WTC11 (cell line): ENCODE data around the gene FZR1. TPM values are rescaled to one million over a fixed set of nuclear protein-coding genes. Genes with fewer than 3 reads are reported as not detected.
"Not testable (repeated sequence)": the region's sequence is repeated elsewhere in the genome, so short reads cannot be mapped to it uniquely, and the experiment has no call there.

Experiments used
- ATAC-seq: fragments of 200-7000 bp; cut with Tn5 transposase; 2 replicates; pipeline ENCODE4 v1.10.0; 2021; ENCODE audit warnings: mild to moderate bottlenecking, moderate library complexity
- CTCF ChIA-PET: fragments of 300-600 bp; sonication (Branson Sonifier 250); formaldehyde crosslinking; loops from one replicate; lab custom pipeline; 2021; ENCODE audit warnings: antibody characterized with exemption; lab: Charles Lee
- POLR2A ChIA-PET: fragments of 350-600 bp; sonication (Branson Sonifier 250); formaldehyde crosslinking; loops from one replicate; lab custom pipeline; 2021; ENCODE audit warnings: antibody characterized with exemption; lab: Charles Lee
- DNase-seq: peaks from one replicate; pipeline ENCODE4 v3.0.0; 2021; ENCODE audit warnings: low spot score
- H3K27ac Mint-ChIP-seq: 2 replicates; pipeline ENCODE4 v1.8.0; 2021; ENCODE audit warnings: mixed read lengths
- H3K27me3 Mint-ChIP-seq: 2 replicates; pipeline ENCODE4 v1.8.0; 2021; ENCODE audit warnings: low read depth, mild to moderate bottlenecking, moderate library complexity, mixed read lengths
- H3K36me3 Mint-ChIP-seq: 2 replicates; pipeline ENCODE4 v1.8.0; 2021; ENCODE audit warnings: mixed read lengths
- H3K4me1 Mint-ChIP-seq: 2 replicates; pipeline ENCODE4 v1.8.0; 2022; ENCODE audit warnings: mixed read lengths
- H3K4me3 Mint-ChIP-seq: 2 replicates; pipeline ENCODE4 v1.8.0; 2021; ENCODE audit warnings: mild to moderate bottlenecking, moderate library complexity, mixed read lengths
- H3K9me3 Mint-ChIP-seq: 2 replicates; pipeline ENCODE4 v1.8.0; 2021; ENCODE audit warnings: mixed read lengths
- FOXK1 ChIP-seq: sonication (generic); formaldehyde crosslinking; IDR thresholded peaks from 2 replicates; pipeline ENCODE4 v1.8.0; 2022; ENCODE audit warnings: mild to moderate bottlenecking, moderate library complexity, missing genetic modification reagents
- MXD4 ChIP-seq: fragments of 250-450 bp; sonication (Bioruptor Pico); IDR thresholded peaks from 2 replicates; pipeline ENCODE4 v1.8.0; 2021; ENCODE audit warnings: mild to moderate bottlenecking, moderate library complexity, borderline replicate concordance
- NFE2L1 ChIP-seq: sonication (generic); formaldehyde crosslinking; IDR thresholded peaks from 2 replicates; pipeline ENCODE4 v1.8.1; 2023; ENCODE audit warnings: missing genetic modification reagents
- NR1H2 ChIP-seq: sonication (generic); formaldehyde crosslinking; IDR thresholded peaks from 2 replicates; pipeline ENCODE4 v1.9.0; 2021; ENCODE audit warnings: mild to moderate bottlenecking, moderate library complexity, missing genetic modification reagents
- SMAD3 ChIP-seq: sonication (generic); formaldehyde crosslinking; IDR thresholded peaks from 2 replicates; pipeline ENCODE4 v1.8.0; 2022; ENCODE audit warnings: missing genetic modification reagents, mild to moderate bottlenecking, borderline replicate concordance
- SMAD4 ChIP-seq: sonication (generic); formaldehyde crosslinking; IDR thresholded peaks from 2 replicates; pipeline ENCODE4 v1.8.0; 2022; ENCODE audit warnings: mild to moderate bottlenecking, missing genetic modification reagents
- SP1 ChIP-seq: sonication (generic); formaldehyde crosslinking; conservative IDR thresholded peaks from 2 replicates; pipeline ENCODE4 v1.8.1; 2022; ENCODE audit warnings: missing genetic modification reagents
- TCF7 ChIP-seq: sonication (generic); formaldehyde crosslinking; IDR thresholded peaks from 2 replicates; pipeline ENCODE4 v1.8.0; 2022; ENCODE audit warnings: mild to moderate bottlenecking, low read depth, missing genetic modification reagents, moderate library complexity
- TEAD1 ChIP-seq: sonication (generic); formaldehyde crosslinking; IDR thresholded peaks from 2 replicates; pipeline ENCODE4 v1.8.0; 2022; ENCODE audit warnings: mild to moderate bottlenecking, missing genetic modification reagents
- TP53 ChIP-seq: sonication (generic); formaldehyde crosslinking; IDR thresholded peaks from 2 replicates; pipeline ENCODE4 v1.8.1; 2023; ENCODE audit warnings: mild to moderate bottlenecking, missing genetic modification reagents
- total RNA-seq: library from RNA; stranded (reverse); gene quantifications from 3 replicates; pipeline ENCODE4 v1.2.3, GENCODE V29; 2021
- TF ChIP-seq, protein P1 (sequence below): fragments of 250-450 bp; sonication (Bioruptor Pico); IDR thresholded peaks from 2 replicates; pipeline ENCODE4 v1.9.0; 2021; ENCODE audit warnings: mild to moderate bottlenecking
- TF ChIP-seq, protein P2 (sequence below): sonication (generic); formaldehyde crosslinking; IDR thresholded peaks from 2 replicates; pipeline ENCODE4 v1.8.0; 2022; ENCODE audit warnings: mild to moderate bottlenecking, missing genetic modification reagents
- TF ChIP-seq, protein P3 (sequence below): sonication (generic); formaldehyde crosslinking; IDR thresholded peaks from 2 replicates; pipeline ENCODE4 v1.8.1; 2023; ENCODE audit warnings: mild to moderate bottlenecking, moderate library complexity, missing genetic modification reagents
- TF ChIP-seq, protein P4 (sequence below): sonication (generic); formaldehyde crosslinking; IDR thresholded peaks from 2 replicates; pipeline ENCODE4 v1.8.1; 2022; ENCODE audit warnings: mild to moderate bottlenecking, missing genetic modification reagents, moderate library complexity, borderline replicate concordance

FZR1 gene
- total RNA-seq, 1 experiment from 2014 or later = 60.8 TPM

DNA sequence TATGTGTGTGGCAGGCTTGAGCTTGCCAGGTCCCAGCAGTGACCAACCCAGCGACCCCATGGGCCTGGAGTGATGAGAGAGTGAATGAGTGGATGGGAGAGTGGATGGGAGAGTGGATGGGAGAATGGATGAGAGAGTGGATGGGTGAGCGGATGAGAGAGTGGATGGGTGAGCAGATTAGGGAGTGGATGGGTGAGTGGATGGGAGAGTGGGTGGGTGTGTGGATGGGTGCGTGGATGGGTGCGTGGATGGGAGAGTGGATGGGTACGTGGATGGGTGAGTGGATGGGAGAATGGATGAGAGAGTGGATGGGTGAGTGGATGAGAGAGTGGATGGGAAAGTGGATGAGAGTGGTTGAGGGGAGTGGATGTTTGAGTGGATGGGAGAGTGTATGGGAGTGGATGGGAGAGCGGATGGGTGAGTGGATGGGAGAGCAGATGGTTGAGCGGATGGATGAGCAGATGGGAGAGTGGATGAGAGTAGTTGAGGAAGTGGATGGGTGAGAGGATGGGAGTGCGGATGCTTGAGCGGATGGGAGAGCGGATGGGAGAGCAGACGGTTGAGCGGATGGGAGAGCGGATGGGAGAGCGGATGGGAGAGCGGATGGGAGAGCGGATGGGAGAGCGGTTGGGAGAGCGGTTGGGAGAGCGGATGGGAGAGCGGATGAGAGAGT is 22.6 kb downstream of the FZR1 start:
- Mint-ChIP-seq H3K9me3 (no peaks in the 10 kb centered on the region), H3K27ac (no peak overlapping the region), H3K36me3 (peaks cover 22% of the 10 kb centered on the region), H3K4me3 (no peak overlapping the region), H3K4me1 (no peaks in the 10 kb centered on the region), H3K27me3 (no peaks in the 10 kb centered on the region)
- ATAC-seq (no peak), DNase-seq (no peak)
- ChIA-PET POLR2A (interaction anchor here (0.6 kb wide), 1 partner anchor 352 kb away, joined by 3 read pairs; no protein-coding TSS in a partner anchor), CTCF (no interaction called here)
- TF ChIP-seq TCF7 (CRISPR knock-in tag) (no peak), MXD4 (no peak), TEAD1 (CRISPR knock-in tag) (no peak), NR1H2 (CRISPR knock-in tag) (no peak), FOXK1 (no peak), NFE2L1 (CRISPR knock-in tag) (no peak), SP1 (CRISPR knock-in tag) (no peak), SMAD4 (no peak), SMAD3 (CRISPR knock-in tag) (no peak), TP53 (CRISPR knock-in tag) (no peak)
- TF ChIP-seq, protein P1, sequence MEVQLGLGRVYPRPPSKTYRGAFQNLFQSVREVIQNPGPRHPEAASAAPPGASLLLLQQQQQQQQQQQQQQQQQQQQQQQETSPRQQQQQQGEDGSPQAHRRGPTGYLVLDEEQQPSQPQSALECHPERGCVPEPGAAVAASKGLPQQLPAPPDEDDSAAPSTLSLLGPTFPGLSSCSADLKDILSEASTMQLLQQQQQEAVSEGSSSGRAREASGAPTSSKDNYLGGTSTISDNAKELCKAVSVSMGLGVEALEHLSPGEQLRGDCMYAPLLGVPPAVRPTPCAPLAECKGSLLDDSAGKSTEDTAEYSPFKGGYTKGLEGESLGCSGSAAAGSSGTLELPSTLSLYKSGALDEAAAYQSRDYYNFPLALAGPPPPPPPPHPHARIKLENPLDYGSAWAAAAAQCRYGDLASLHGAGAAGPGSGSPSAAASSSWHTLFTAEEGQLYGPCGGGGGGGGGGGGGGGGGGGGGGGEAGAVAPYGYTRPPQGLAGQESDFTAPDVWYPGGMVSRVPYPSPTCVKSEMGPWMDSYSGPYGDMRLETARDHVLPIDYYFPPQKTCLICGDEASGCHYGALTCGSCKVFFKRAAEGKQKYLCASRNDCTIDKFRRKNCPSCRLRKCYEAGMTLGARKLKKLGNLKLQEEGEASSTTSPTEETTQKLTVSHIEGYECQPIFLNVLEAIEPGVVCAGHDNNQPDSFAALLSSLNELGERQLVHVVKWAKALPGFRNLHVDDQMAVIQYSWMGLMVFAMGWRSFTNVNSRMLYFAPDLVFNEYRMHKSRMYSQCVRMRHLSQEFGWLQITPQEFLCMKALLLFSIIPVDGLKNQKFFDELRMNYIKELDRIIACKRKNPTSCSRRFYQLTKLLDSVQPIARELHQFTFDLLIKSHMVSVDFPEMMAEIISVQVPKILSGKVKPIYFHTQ (CRISPR knock-in tag) = no peak
- TF ChIP-seq, protein P2, sequence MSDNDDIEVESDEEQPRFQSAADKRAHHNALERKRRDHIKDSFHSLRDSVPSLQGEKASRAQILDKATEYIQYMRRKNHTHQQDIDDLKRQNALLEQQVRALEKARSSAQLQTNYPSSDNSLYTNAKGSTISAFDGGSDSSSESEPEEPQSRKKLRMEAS (CRISPR knock-in tag) = no peak
- TF ChIP-seq, protein P3, sequence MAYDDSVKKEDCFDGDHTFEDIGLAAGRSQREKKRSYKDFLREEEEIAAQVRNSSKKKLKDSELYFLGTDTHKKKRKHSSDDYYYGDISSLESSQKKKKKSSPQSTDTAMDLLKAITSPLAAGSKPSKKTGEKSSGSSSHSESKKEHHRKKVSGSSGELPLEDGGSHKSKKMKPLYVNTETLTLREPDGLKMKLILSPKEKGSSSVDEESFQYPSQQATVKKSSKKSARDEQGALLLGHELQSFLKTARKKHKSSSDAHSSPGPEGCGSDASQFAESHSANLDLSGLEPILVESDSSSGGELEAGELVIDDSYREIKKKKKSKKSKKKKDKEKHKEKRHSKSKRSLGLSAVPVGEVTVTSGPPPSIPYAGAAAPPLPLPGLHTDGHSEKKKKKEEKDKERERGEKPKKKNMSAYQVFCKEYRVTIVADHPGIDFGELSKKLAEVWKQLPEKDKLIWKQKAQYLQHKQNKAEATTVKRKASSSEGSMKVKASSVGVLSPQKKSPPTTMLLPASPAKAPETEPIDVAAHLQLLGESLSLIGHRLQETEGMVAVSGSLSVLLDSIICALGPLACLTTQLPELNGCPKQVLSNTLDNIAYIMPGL (CRISPR knock-in tag) = no peak

DNA sequence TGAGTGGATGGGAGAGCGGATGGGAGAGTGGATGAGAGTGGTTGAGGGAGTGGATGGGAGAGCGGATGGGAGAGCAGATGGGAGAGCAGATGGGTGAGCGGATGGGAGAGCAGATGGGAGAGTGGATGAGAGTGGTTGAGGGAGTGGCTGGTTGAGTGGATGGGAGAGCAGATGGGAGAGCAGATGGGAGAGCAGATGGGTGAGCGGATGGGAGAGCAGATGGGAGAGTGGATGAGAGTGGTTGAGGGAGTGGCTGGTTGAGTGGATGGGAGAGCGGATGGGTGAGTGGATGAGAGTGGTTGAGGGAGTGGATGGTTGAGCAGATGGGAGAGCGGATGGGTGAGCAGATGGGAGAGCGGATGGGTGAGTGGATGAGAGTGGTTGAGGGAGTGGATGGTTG is 23.2 kb downstream of the FZR1 start:
- H3K4me3 Mint-ChIP-seq, H3K9me3 Mint-ChIP-seq, POLR2A ChIA-PET, DNase-seq, ATAC-seq, H3K27me3 Mint-ChIP-seq, H3K27ac Mint-ChIP-seq, CTCF ChIA-PET, H3K4me1 Mint-ChIP-seq: not testable (repeated sequence)
- H3K36me3 Mint-ChIP-seq = peaks cover 21% of the 10 kb centered on the region

DNA sequence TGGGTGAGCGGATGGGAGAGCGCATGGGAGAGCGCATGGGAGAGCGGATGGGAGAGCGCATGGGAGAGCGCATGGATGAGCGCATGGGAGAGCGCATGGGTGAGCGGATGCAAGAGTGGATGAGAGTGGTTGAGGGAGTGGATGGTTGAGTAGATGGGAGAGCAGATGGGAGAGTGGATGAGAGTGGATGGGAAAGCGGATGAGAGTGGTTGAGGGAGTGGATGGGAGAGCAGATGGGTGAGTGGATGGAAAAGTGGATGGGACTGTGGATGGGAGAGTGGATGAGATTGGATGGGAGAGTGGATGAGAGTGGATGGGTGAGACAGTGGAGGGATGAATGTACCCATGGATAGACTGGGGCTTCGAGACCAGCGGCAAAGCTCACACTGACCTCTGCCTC is 24.3 kb downstream of the FZR1 start:
- ChIA-PET POLR2A (no interaction called here), CTCF (no interaction called here)
- Mint-ChIP-seq H3K4me1 (no peaks in the 10 kb centered on the region), H3K9me3 (no peaks in the 10 kb centered on the region), H3K27me3 (no peaks in the 10 kb centered on the region), H3K36me3 (peaks cover 30% of the 10 kb centered on the region), H3K4me3 (no peak overlapping the region), H3K27ac (no peak overlapping the region)
- TF ChIP-seq, protein P4, sequence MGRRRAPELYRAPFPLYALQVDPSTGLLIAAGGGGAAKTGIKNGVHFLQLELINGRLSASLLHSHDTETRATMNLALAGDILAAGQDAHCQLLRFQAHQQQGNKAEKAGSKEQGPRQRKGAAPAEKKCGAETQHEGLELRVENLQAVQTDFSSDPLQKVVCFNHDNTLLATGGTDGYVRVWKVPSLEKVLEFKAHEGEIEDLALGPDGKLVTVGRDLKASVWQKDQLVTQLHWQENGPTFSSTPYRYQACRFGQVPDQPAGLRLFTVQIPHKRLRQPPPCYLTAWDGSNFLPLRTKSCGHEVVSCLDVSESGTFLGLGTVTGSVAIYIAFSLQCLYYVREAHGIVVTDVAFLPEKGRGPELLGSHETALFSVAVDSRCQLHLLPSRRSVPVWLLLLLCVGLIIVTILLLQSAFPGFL (CRISPR knock-in tag) = no peak
- DNase-seq = no peak
- no peak for ATAC-seq
